GM12873 (cell line): ENCODE data around the gene PKLR.

Experiments used
- TF ChIP-seq, protein P1 (sequence below): IDR thresholded peaks from 2 replicates; pipeline ENCODE4 v1.5.1; 2012; ENCODE audit warnings: low read depth, mild to moderate bottlenecking, moderate library complexity, low read length, control low read depth; ENCODE audit not compliant: insufficient read depth; ENCODE audit errors: missing control alignments

The PKLR gene

DNA sequence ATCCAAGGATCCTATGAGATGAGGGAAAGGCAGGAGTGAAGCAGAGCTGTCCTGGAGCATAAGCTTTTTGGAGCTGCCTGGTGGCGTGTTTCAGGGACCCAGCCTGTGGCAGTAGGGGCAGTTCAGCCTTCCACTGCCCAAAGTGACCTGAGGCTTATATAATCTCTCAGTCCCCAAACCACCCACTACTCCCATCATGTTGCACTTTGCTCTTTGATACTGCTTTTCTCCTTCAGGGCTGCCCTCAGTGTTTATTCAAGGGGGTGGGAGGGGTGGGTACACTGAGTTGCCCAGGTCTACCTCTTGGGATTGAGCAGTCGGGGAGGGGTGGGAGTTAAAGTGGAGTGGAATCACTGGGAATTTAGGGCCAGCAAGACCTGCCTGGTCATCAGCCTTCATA lies 14.7 kb downstream of the PKLR start:
- TF ChIP-seq, protein P1, sequence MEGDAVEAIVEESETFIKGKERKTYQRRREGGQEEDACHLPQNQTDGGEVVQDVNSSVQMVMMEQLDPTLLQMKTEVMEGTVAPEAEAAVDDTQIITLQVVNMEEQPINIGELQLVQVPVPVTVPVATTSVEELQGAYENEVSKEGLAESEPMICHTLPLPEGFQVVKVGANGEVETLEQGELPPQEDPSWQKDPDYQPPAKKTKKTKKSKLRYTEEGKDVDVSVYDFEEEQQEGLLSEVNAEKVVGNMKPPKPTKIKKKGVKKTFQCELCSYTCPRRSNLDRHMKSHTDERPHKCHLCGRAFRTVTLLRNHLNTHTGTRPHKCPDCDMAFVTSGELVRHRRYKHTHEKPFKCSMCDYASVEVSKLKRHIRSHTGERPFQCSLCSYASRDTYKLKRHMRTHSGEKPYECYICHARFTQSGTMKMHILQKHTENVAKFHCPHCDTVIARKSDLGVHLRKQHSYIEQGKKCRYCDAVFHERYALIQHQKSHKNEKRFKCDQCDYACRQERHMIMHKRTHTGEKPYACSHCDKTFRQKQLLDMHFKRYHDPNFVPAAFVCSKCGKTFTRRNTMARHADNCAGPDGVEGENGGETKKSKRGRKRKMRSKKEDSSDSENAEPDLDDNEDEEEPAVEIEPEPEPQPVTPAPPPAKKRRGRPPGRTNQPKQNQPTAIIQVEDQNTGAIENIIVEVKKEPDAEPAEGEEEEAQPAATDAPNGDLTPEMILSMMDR: no peak

DNA sequence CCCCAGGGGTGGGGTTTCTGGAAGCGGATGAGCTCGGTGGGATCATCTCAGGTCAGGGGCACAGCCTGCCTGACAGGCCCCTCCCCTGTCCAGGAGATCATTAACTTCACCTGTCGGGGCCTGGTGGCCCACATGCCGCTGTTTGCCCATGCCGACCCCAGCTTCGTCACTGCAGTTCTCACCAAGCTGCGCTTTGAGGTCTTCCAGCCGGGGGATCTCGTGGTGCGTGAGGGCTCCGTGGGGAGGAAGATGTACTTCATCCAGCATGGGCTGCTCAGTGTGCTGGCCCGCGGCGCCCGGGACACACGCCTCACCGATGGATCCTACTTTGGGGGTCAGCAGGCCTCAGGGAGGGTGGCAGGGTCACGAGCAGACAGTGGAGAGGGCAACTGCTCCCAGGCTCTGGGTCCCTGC lies 15.6 kb downstream of the PKLR start:
- TF ChIP-seq, protein P1: no peak

DNA sequence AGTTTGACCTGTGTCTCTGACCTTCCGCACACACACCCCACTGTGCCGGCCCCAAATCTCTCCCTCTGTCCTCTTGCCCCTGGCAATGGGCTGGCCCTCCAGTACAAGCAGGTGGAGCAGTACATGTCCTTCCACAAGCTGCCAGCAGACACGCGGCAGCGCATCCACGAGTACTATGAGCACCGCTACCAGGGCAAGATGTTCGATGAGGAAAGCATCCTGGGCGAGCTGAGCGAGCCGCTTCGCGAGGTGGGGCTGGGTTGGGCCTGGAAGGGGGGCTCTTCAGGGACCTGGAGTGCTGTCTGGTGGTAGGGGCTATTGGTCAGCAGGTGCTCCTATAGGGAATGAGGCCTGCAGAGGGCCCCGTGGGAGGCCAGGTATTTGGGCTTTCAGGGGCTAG lies 16.2 kb downstream of the PKLR start:
- TF ChIP-seq, protein P1: no peak

DNA sequence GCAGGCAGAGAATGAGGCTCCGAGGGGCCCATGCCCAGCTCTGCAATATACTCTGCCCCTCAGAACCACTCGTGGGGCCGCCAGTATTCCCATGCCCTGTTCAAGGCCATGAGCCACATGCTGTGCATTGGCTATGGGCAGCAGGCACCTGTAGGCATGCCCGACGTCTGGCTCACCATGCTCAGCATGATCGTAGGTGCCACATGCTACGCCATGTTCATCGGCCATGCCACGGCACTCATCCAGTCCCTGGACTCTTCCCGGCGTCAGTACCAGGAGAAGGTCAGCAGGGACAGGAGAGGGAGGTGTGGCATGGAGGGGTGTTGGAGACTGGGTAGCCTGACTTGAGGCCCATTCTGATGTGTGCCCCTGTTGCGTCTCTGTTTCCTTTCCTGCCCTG lies 16.8 kb downstream of the PKLR start:
- TF ChIP-seq, protein P1: no peak

DNA sequence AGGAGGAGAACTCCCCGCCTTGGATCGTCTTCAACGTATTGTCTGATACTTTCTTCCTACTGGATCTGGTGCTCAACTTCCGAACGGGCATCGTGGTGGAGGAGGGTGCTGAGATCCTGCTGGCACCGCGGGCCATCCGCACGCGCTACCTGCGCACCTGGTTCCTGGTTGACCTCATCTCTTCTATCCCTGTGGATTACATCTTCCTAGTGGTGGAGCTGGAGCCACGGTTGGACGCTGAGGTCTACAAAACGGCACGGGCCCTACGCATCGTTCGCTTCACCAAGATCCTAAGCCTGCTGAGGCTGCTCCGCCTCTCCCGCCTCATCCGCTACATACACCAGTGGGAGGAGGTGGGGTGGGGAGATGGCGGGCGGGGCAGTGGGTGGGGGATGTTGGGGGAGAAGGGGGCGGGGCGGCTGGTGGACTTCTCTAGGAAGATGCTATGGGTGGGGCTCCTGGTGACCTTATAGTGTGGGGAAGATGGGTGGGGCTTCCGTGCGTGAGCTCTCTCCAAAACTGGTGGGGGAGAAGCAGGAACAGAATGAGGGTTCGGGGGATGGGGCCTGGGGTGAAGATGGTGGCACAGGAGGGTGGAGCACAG lies 18.6 kb downstream of the PKLR start:
- TF ChIP-seq, protein P1: no peak

DNA sequence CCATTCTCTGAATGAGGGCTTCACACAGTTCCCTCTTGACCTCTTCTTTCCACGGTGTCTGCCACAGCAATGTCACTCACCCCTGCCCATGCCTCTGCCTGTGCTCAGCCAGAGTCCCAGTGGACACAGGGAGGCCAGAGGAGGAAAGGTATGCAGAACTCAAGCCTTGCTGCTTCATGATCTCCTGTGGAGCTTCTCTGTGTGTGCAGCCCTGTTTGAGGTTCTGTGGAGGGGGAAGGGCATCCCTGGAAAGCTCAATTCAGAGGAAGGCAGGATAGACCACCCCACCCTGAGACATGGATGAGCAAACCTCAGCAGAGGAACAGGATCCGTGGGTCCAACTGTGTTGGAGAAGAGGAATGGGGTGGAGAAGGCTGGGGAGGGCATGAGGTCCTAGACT lies 22.0 kb downstream of the PKLR start:
- TF ChIP-seq, protein P1: no peak

DNA sequence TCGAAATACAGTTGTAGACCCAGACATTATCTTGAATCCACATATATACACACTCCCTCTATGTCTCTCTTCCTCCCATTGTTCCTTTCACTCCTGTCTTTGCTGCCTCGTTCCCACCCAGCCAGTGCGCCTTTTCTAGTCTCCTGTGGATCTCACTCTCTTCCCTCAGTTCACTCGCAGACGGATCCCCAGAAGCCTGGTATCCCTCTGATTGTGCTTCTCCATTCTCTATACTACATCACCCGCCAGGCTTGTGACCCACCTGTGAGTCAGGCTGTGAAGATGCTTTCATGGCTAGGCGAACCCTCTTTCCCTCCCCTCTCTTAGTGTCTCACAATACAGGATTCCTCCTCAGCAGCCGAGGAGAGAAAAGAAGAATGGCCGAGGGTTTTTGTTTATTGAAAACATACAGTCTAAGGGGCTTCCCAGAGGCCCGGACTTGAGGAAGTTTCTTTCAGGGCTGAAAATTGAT lies 22.5 kb downstream of the PKLR start:
- TF ChIP-seq, protein P1: no peak
